Thyroid gland (tissue), 4 donors: ENCODE measurements around the gene OR2AT4.

Source experiments
- POLR2A ChIP-seq, 2 donors: fragments of 450-650 bp; IDR thresholded peaks; one replicate each; pipeline ENCODE4 v1.6.1; 2017; ENCODE audit warnings: antibody characterized with exemption in 2 of 2, mild to moderate bottlenecking in 2 of 2, moderate library complexity in 1 of 2
- TF ChIP-seq, protein P1 (sequence below), 6 experiments: fragments of 200-600 bp in 3 of 6; fragments of 450-650 bp in 3 of 6; sonication (generic) in 3 of 6; IDR thresholded peaks; one replicate each; pipeline ENCODE4 v1.5.1; 2016 to 2019; ENCODE audit warnings: antibody characterized with exemption in 6 of 6, mild to moderate bottlenecking in 2 of 6, inconsistent platforms in 1 of 6, moderate library complexity in 1 of 6

DNA sequence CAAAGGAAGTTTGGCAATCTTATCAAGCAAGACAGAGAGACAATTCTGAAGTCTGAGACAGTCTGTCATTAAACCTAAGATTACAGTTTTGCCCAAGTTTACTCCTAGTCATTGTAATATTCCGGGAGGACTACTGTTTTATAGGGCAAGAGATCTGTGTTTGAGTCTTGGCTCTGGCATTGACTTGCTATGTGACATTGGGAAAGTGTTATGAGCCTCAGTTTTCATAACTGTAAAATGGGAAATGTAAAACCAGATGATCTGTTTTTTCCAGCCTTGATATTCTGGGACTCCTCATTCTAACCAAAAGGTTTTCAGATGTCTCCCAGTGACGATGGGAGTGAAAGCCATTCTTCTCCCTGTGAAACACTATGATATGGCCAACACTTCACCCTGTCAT lies 29.9 kb upstream of the OR2AT4 start:
- TF ChIP-seq, protein P1, sequence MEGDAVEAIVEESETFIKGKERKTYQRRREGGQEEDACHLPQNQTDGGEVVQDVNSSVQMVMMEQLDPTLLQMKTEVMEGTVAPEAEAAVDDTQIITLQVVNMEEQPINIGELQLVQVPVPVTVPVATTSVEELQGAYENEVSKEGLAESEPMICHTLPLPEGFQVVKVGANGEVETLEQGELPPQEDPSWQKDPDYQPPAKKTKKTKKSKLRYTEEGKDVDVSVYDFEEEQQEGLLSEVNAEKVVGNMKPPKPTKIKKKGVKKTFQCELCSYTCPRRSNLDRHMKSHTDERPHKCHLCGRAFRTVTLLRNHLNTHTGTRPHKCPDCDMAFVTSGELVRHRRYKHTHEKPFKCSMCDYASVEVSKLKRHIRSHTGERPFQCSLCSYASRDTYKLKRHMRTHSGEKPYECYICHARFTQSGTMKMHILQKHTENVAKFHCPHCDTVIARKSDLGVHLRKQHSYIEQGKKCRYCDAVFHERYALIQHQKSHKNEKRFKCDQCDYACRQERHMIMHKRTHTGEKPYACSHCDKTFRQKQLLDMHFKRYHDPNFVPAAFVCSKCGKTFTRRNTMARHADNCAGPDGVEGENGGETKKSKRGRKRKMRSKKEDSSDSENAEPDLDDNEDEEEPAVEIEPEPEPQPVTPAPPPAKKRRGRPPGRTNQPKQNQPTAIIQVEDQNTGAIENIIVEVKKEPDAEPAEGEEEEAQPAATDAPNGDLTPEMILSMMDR (IDR thresholded peaks at IDR 0.05), result no peak
- no peak for TF ChIP-seq POLR2A (IDR thresholded peaks at IDR 0.05)
